Hair follicle dermal papilla cell (primary cell): Measurements from ENCODE around the gene SPTLC2. TPM values are rescaled to one million over a fixed set of nuclear protein-coding genes. Genes with fewer than 3 reads are reported as not detected.

Source experiments
- small RNA-seq: library from RNA; depleted of rRNA; stranded (forward); fragments of <200 nt; gene quantifications from one replicate; pipeline ENCODE3, GENCODE V24; 2012
- total RNA-seq: library from RNA; depleted of rRNA; stranded (reverse); fragments of >200 nt; gene quantifications from 2 replicates; pipeline ENCODE4 v1.2.3, GENCODE V29; 2012

SPTLC2 gene
- 30.8 and 33.3 TPM in 2 replicates for total RNA-seq

GRCh38 chr14:77616454-77617229 lies at the start of gene SPTLC2:
SPTLC2 (minus strand) TSS chr14:77616637; CDS start chr14:77616579, 58 bp downstream.

GRCh38 chr14:77498120-77498979 lies 118.1 kb downstream of the SPTLC2 start, which contains the start of gene ISM2:
ISM2 (minus strand) TSS chr14:77498816; CDS start chr14:77498793, 23 bp downstream.

GRCh38 chr14:77457522-77458248 lies 158.8 kb downstream of the SPTLC2 start, which contains the start of the genes AHSA1 and VIPAS39:
AHSA1 (plus strand) TSS chr14:77458093; CDS start chr14:77458190, 97 bp downstream.
VIPAS39 (minus strand) TSS chr14:77457601; CDS start chr14:77454102, 3,499 bp downstream.

Small RNAs within 50 kb of the gene (small RNA-seq; reads per million reads assigned to genes)
- gene COX6CP11, result not detected
- not detected for gene RF00404
- gene RN7SL587P, result not detected

Other genes with a start within 250 kb of the SPTLC2 start
- gene TMED8, start 239.5 kb downstream of the SPTLC2 start, total RNA-seq, result 12.0 TPM in 2 replicates
- gene SAMD15, start 239.3 kb downstream of the SPTLC2 start, total RNA-seq, result 2.8 and 3.0 TPM in 2 replicates
- gene NOXRED1, start 193.1 kb downstream of the SPTLC2 start, total RNA-seq, result 0.12 and 0.16 TPM in 2 replicates
- gene VIPAS39, start 159.0 kb downstream of the SPTLC2 start, total RNA-seq, result 29.0 and 31.2 TPM in 2 replicates
- 39.4 and 40.0 TPM in 2 replicates for gene AHSA1, start 158.5 kb downstream of the SPTLC2 start, total RNA-seq
- gene ISM2, start 117.8 kb downstream of the SPTLC2 start, total RNA-seq, result not detected in 2 replicates
- gene ALKBH1, start 91.4 kb upstream of the SPTLC2 start, total RNA-seq, result 7.8 and 9.4 TPM in 2 replicates
- gene SLIRP, start 91.5 kb upstream of the SPTLC2 start, total RNA-seq, result 46.7 and 61.4 TPM in 2 replicates
- gene SNW1, start 144.5 kb upstream of the SPTLC2 start, total RNA-seq, result 45.4 and 47.7 TPM in 2 replicates
- 5.0 and 7.5 TPM in 2 replicates for gene ADCK1, start 183.5 kb upstream of the SPTLC2 start, total RNA-seq